ENCODE results near the gene CELF2.
"Not testable (repeated sequence)": the region's sequence is repeated elsewhere in the genome, so short reads cannot be mapped to it uniquely, and the experiment has no call there.

DNA sequence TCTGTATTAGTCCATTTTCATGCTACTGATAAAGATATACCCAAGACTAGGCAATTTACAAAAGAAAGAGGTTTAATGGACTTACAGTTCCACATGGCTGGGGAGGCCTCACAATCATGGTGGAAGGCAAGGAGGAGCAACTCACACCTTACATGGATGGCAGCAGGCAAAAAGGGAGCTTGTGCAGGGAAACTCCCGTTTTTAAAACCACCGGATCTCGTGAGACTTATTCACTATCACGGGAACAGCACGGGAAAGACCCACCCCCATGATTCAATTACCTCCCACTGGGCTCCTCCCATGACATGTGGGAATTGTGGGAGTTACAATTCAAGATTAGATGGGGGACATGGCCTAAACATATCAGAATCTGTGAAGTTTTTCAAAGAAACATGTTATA, 329.9 kb downstream of the CELF2 start:
- TF ChIP-seq EZH2 (IDR thresholded peaks at IDR 0.05) = not testable (repeated sequence)
- TF ChIP-seq, protein P1, sequence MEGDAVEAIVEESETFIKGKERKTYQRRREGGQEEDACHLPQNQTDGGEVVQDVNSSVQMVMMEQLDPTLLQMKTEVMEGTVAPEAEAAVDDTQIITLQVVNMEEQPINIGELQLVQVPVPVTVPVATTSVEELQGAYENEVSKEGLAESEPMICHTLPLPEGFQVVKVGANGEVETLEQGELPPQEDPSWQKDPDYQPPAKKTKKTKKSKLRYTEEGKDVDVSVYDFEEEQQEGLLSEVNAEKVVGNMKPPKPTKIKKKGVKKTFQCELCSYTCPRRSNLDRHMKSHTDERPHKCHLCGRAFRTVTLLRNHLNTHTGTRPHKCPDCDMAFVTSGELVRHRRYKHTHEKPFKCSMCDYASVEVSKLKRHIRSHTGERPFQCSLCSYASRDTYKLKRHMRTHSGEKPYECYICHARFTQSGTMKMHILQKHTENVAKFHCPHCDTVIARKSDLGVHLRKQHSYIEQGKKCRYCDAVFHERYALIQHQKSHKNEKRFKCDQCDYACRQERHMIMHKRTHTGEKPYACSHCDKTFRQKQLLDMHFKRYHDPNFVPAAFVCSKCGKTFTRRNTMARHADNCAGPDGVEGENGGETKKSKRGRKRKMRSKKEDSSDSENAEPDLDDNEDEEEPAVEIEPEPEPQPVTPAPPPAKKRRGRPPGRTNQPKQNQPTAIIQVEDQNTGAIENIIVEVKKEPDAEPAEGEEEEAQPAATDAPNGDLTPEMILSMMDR (IDR thresholded peaks at IDR 0.05) = not testable (repeated sequence)
